RWPE2 (cell line): ENCODE data around the gene DYNC1I2.
"Not testable (repeated sequence)": the region's sequence is repeated elsewhere in the genome, so short reads cannot be mapped to it uniquely, and the experiment has no call there.

Experiments used
- ATAC-seq: fragments of 200-7000 bp; cut with Tn5 transposase; 3 replicates; pipeline ENCODE4 v1.9.1; 2021; ENCODE audit warnings: low read depth
- DNase-seq: peaks from one replicate; pipeline ENCODE4 v3.0.0-alpha.2; 2020; ENCODE audit warnings: low spot score
- H3K27ac ChIP-seq: fragments of 450-650 bp; 2 replicates; pipeline ENCODE4 v1.5.1; 2017; ENCODE audit warnings: mild to moderate bottlenecking; ENCODE audit not compliant: poor library complexity, severe bottlenecking
- H3K27me3 ChIP-seq: fragments of 250-450 bp; sonication (Bioruptor Pico); 2 replicates; pipeline ENCODE4 v1.5.1; 2021; ENCODE audit warnings: mild to moderate bottlenecking, moderate library complexity; ENCODE audit not compliant: insufficient read depth, poor library complexity, severe bottlenecking
- H3K36me3 ChIP-seq: fragments of 250-450 bp; sonication (Bioruptor Pico); 2 replicates; pipeline ENCODE4 v1.5.1; 2020; ENCODE audit warnings: low read depth, mild to moderate bottlenecking, moderate library complexity
- H3K4me1 ChIP-seq: fragments of 250-450 bp; sonication (Bioruptor Pico); 2 replicates; pipeline ENCODE4 v1.5.1; 2021; ENCODE audit warnings: mild to moderate bottlenecking, moderate library complexity; ENCODE audit not compliant: insufficient read depth, poor library complexity, severe bottlenecking
- H3K4me3 ChIP-seq: fragments of 250-450 bp; sonication (Bioruptor Pico); 2 replicates; pipeline ENCODE4 v1.5.1; 2021; ENCODE audit warnings: mild to moderate bottlenecking, moderate library complexity; ENCODE audit not compliant: severe bottlenecking
- H3K9me3 ChIP-seq: fragments of 250-450 bp; sonication (Bioruptor Pico); 2 replicates; pipeline ENCODE4 v1.5.1; 2021; ENCODE audit warnings: mild to moderate bottlenecking, moderate library complexity; ENCODE audit not compliant: severe bottlenecking
- TF ChIP-seq, protein P1 (sequence below): fragments of 450-650 bp; IDR thresholded peaks from one replicate; pipeline ENCODE4 v1.5.1; 2017; ENCODE audit warnings: mild to moderate bottlenecking, moderate library complexity; ENCODE audit not compliant: poor library complexity, severe bottlenecking

Gene DYNC1I2

DNA sequence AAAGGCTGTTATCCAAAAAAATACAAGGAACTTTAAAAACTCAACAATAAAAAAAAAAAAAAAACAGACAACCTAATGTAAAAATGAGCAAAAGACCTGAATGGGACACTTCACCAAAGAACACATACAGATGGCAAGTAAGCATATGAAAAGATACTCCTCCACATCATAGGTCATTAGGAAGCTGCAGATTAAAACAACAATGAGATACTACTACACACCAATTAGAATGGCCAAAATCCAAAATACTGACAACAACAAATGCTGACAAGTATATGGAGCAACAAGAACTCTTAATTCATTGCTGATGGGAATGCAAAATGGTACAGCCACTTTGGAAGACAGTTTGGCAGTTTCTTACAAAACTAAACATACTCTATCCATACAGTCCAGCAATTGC lies 84.2 kb downstream of the DYNC1I2 start:
- DNase-seq: no peak
- H3K36me3 ChIP-seq: no peaks in the 10 kb centered on the region
- ATAC-seq: no peak

GRCh38 chr2:171772373-171772772 lies 85.1 kb downstream of the DYNC1I2 start:
- TF ChIP-seq, protein P1, sequence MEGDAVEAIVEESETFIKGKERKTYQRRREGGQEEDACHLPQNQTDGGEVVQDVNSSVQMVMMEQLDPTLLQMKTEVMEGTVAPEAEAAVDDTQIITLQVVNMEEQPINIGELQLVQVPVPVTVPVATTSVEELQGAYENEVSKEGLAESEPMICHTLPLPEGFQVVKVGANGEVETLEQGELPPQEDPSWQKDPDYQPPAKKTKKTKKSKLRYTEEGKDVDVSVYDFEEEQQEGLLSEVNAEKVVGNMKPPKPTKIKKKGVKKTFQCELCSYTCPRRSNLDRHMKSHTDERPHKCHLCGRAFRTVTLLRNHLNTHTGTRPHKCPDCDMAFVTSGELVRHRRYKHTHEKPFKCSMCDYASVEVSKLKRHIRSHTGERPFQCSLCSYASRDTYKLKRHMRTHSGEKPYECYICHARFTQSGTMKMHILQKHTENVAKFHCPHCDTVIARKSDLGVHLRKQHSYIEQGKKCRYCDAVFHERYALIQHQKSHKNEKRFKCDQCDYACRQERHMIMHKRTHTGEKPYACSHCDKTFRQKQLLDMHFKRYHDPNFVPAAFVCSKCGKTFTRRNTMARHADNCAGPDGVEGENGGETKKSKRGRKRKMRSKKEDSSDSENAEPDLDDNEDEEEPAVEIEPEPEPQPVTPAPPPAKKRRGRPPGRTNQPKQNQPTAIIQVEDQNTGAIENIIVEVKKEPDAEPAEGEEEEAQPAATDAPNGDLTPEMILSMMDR: no peak
- no peaks in the 10 kb centered on the region for H3K27me3 ChIP-seq
- no peak overlapping the region for H3K4me3 ChIP-seq
- no peaks in the 10 kb centered on the region for H3K4me1 ChIP-seq
- DNase-seq (no peak), ATAC-seq (no peak)
- no peaks in the 10 kb centered on the region for H3K36me3 ChIP-seq
- H3K9me3 ChIP-seq: no peaks in the 10 kb centered on the region
- no peak overlapping the region for H3K27ac ChIP-seq

More for the DNA sequence above, 84.2 kb downstream of the DYNC1I2 start:
- Histone ChIP-seq H3K27me3 (no peaks in the 10 kb centered on the region), H3K4me1 (no peaks in the 10 kb centered on the region), H3K9me3 (no peaks in the 10 kb centered on the region), H3K4me3 (no peak overlapping the region), H3K27ac (no peak overlapping the region)
- TF ChIP-seq, protein P1: no peak

DNA sequence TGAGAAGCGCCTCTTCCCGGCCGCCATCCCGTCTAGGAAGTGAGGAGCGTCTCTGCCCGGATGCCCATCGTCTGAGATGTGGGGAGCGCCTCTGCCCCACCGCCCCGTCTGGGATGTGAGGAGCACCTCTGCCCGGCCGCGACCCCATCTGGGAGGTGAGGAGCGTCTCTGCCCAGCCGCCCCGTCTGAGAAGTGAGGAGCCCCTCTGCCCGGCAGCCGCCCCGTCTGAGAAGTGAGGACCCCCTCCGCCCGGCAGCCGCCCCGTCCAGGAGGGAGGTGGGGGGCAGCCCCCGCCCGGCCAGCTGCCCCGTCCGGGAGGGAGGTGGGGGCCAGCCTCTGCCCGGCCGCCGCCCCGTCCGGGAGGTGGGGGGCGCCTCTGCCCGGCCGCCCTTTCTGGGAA lies 87.3 kb downstream of the DYNC1I2 start:
- not testable (repeated sequence) for H3K36me3 ChIP-seq, ATAC-seq, H3K27me3 ChIP-seq, H3K27ac ChIP-seq, H3K9me3 ChIP-seq, H3K4me3 ChIP-seq, DNase-seq, H3K4me1 ChIP-seq

DNA sequence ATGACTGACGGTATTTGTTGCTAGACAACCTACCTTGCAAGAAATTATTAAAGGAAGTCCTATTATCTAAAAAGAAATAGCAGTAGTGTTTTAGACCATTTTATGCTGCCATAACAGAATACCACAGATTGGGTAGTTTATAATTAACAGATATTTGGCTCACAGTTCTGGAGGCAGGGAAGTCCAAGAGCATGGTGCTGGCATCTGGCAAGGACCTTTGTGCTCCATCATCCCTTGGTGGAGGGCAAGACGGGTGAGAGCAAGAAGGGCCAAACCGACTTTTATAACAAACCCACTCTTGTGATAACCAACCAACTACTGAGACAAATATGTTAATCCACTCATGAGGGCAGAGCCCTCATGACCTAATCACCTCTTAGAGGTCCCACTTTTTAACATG lies 91.2 kb downstream of the DYNC1I2 start:
- Histone ChIP-seq H3K36me3 (peaks cover 7% of the 10 kb centered on the region; the same call in 1 of the 2 replicates), H3K27ac (no peak overlapping the region), H3K4me3 (no peak overlapping the region), H3K27me3 (no peaks in the 10 kb centered on the region), H3K9me3 (no peaks in the 10 kb centered on the region), H3K4me1 (no peaks in the 10 kb centered on the region)
- no peak for ATAC-seq
- TF ChIP-seq, protein P1: no peak
- no peak for DNase-seq

- DNase-seq (no peak), ATAC-seq (no peak)
- TF ChIP-seq, protein P1: no peak
- Histone ChIP-seq H3K27ac (no peak overlapping the region), H3K9me3 (no peaks in the 10 kb centered on the region), H3K36me3 (peaks cover 48% of the 10 kb centered on the region), H3K4me1 (no peaks in the 10 kb centered on the region), H3K27me3 (no peaks in the 10 kb centered on the region), H3K4me3 (no peak overlapping the region)
Measured at GRCh38 chr2:171785450-171785849, 98.2 kb downstream of the DYNC1I2 start.
